ENCODE data around the gene ADM2. TPM values are rescaled to one million over a fixed set of nuclear protein-coding genes. Genes with fewer than 3 reads are reported as not detected.

Gene ADM2
- total RNA-seq, 5 donors from 2014 or later (not counting 1 experiment from before 2014, with no cell fraction given): 1.5 to 11.3 (median 10.7) TPM

GRCh38 chr22:50497093-50497492 lies 15.8 kb downstream of the ADM2 start:
- ChIA-PET POLR2A (no interaction called here), CTCF (interaction anchor here in 1 of 2 donors (0.7 to 1.8 kb wide), 6 partner anchors 29 to 150 kb away, joined by 3 to 15 read pairs (median 4); partner anchors contain the start of gene SCO2)
- no peaks in the 10 kb centered on the region for H3K36me3 Mint-ChIP-seq
- ATAC-seq (replicated peaks in 1 of 4) (no peak), DNase-seq (no peak)
- no peak overlapping the region for H3K4me3 Mint-ChIP-seq
- Histone ChIP-seq H3K4me3 (ENCODE audit: control insufficient read depth in 1 of 2, extremely low read depth in 1 of 2, low read length in 1 of 2) (no peak overlapping the region), H3K9me3 (no peaks in the 10 kb centered on the region), H3K4me1 (ENCODE audit: control insufficient read depth in 1 of 2, extremely low read depth in 1 of 2, insufficient read depth in 2 of 2, low read length in 2 of 2) (peaks cover 0 to 9% of the 10 kb centered on the region in 2 experiments), H3K27ac (ENCODE audit: low read length) (no peak overlapping the region), H3K27me3 (replicated peaks in 1 of 2; ENCODE audit: control insufficient read depth in 2 of 2, extremely low read depth in 1 of 2, insufficient read depth in 2 of 2, low read length in 1 of 2) (no peaks in the 10 kb centered on the region), H3K36me3 (ENCODE audit: control insufficient read depth in 2 of 2, extremely low read depth in 1 of 2, insufficient read depth in 1 of 2, low read length in 1 of 2) (no peaks in the 10 kb centered on the region)
- H3K27ac Mint-ChIP-seq: no peak overlapping the region
- WGBS (ENCODE audit: insufficient coverage): 60% methylated on average over 3 of the region's 6 CpGs
- H3K27me3 Mint-ChIP-seq: no peaks in the 10 kb centered on the region
- peaks cover 2 to 5% (median 2%) of the 10 kb centered on the region in 3 donors for H3K4me1 Mint-ChIP-seq
- no peaks in the 10 kb centered on the region for H3K9me3 Mint-ChIP-seq

- Mint-ChIP-seq H3K27me3 (no peaks in the 10 kb centered on the region), H3K36me3 (no peaks in the 10 kb centered on the region), H3K9me3 (no peaks in the 10 kb centered on the region), H3K4me1 (peaks cover 2 to 5% (median 2%) of the 10 kb centered on the region in 3 donors), H3K4me3 (no peak overlapping the region), H3K27ac (no peak overlapping the region)
- H3K27ac ChIP-seq (ENCODE audit: low read length): no peak overlapping the region
- H3K4me1 ChIP-seq (ENCODE audit: control insufficient read depth in 1 of 2, extremely low read depth in 1 of 2, insufficient read depth in 2 of 2, low read length in 2 of 2): peaks cover 0 to 9% of the 10 kb centered on the region in 2 experiments
- 17% methylated on average over 5 of the region's 13 CpGs for WGBS (ENCODE audit: insufficient coverage)
- peak; percentile 76 to 96 (median 92) for ATAC-seq (replicated peaks in 1 of 4)
- no peak overlapping the region for H3K4me3 ChIP-seq (ENCODE audit: control insufficient read depth in 1 of 2, extremely low read depth in 1 of 2, low read length in 1 of 2)
- DNase-seq: peak in 34 of 35 experiments; percentile 21 to 85 (median 62)
- ChIA-PET POLR2A (interaction anchor here in 1 of 2 donors (0.5 kb wide), 1 partner anchor 125 kb away, joined by 3 read pairs; no protein-coding TSS in a partner anchor), CTCF (interaction anchor here (0.5 to 1.8 kb wide), 9 partner anchors 9 to 256 kb away, joined by 3 to 15 read pairs (median 4); partner anchors contain the start of gene SCO2 (in 1 of the 2))
- peaks cover 4 to 11% of the 10 kb centered on the region in 2 donors for H3K36me3 ChIP-seq (ENCODE audit: control insufficient read depth in 2 of 2, extremely low read depth in 1 of 2, insufficient read depth in 1 of 2, low read length in 1 of 2)
- no peaks in the 10 kb centered on the region for H3K27me3 ChIP-seq (replicated peaks in 1 of 2; ENCODE audit: control insufficient read depth in 2 of 2, extremely low read depth in 1 of 2, insufficient read depth in 2 of 2, low read length in 1 of 2)
- no peaks in the 10 kb centered on the region for H3K9me3 ChIP-seq
These were observed 17.1 kb downstream of the ADM2 start for GRCh38 chr22:50498322-50498890.

DNA sequence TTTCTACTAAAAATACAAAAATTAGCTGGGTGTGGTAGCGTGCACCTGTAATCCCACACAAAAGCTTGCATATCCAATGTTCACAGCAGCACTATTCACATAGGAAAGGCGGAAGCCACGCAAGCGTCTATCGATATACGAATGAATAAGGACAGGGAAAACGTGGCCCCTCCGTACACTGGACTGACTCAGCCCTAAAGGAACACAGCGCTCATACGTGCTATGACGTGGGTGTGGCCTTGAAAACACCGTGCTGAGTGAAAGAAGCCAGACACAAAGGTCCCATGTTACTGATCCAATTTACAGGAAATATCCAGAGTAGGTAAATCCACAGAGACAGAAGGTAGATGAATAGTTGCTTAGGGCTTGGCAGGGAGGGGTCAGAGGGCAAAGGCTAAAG lies 19.1 kb downstream of the ADM2 start:
- no peaks in the 10 kb centered on the region for H3K27me3 ChIP-seq (replicated peaks in 1 of 2; ENCODE audit: control insufficient read depth in 2 of 2, extremely low read depth in 1 of 2, insufficient read depth in 2 of 2, low read length in 1 of 2)
- H3K9me3 ChIP-seq: no peaks in the 10 kb centered on the region
- peaks cover 13 to 25% of the 10 kb centered on the region in 2 donors for H3K36me3 ChIP-seq (ENCODE audit: control insufficient read depth in 2 of 2, extremely low read depth in 1 of 2, insufficient read depth in 1 of 2, low read length in 1 of 2)
- Mint-ChIP-seq H3K9me3 (no peaks in the 10 kb centered on the region), H3K36me3 (no peaks in the 10 kb centered on the region), H3K4me3 (no peak overlapping the region), H3K27ac (no peak overlapping the region), H3K27me3 (no peaks in the 10 kb centered on the region), H3K4me1 (peaks cover 2 to 5% (median 2%) of the 10 kb centered on the region in 3 donors)
- H3K4me3 ChIP-seq (ENCODE audit: control insufficient read depth in 1 of 2, extremely low read depth in 1 of 2, low read length in 1 of 2): no peak overlapping the region
- POLR2A ChIA-PET: no interaction called here
- no peak overlapping the region for H3K27ac ChIP-seq (ENCODE audit: low read length)
- peaks cover 0 to 15% of the 10 kb centered on the region in 2 experiments for H3K4me1 ChIP-seq (ENCODE audit: control insufficient read depth in 1 of 2, extremely low read depth in 1 of 2, insufficient read depth in 2 of 2, low read length in 2 of 2)
- WGBS (ENCODE audit: insufficient coverage): 96% methylated on average over 12 of the region's 12 CpGs
- CTCF ChIA-PET: interaction anchor here (0.6 kb wide), 2 partner anchors 94 to 122 kb away, joined by 3 read pairs; no protein-coding TSS in a partner anchor
- no peak for DNase-seq
- no peak for ATAC-seq (replicated peaks in 1 of 4)

DNA sequence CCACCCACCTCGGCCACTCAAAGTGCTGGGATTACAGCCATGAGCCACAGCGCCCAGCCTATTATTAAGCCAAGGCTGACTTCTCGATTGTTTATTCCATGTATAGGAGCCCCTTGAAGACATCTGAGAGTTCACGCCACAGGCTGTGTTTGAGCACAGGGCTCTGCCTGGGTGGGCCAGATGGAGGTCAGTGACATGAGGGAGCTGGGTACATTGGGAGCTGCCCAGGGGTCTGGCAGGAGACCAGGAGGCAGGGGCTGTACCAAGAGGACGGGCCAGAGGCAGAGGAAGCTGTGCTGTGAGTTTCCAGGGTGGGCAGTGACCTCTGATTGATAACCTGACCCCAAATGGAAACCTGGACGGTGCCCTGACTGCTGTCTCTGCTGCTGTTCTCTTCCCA lies 20.8 kb downstream of the ADM2 start:
- no peaks in the 10 kb centered on the region for H3K9me3 ChIP-seq
- no peak for DNase-seq
- Mint-ChIP-seq H3K4me1 (peaks cover 5 to 7% (median 7%) of the 10 kb centered on the region in 3 donors), H3K36me3 (no peaks in the 10 kb centered on the region), H3K27me3 (no peaks in the 10 kb centered on the region), H3K9me3 (no peaks in the 10 kb centered on the region), H3K27ac (no peak overlapping the region), H3K4me3 (no peak overlapping the region)
- ChIA-PET POLR2A (no interaction called here), CTCF (interaction anchor here in 1 of 2 donors (1.1 kb wide), 1 partner anchor 250 kb away, joined by 3 read pairs; no protein-coding TSS in a partner anchor)
- peaks cover 4 to 31% of the 10 kb centered on the region in 2 experiments for H3K4me1 ChIP-seq (ENCODE audit: control insufficient read depth in 1 of 2, extremely low read depth in 1 of 2, insufficient read depth in 2 of 2, low read length in 2 of 2)
- no peak overlapping the region for H3K27ac ChIP-seq (ENCODE audit: low read length)
- H3K36me3 ChIP-seq (ENCODE audit: control insufficient read depth in 2 of 2, extremely low read depth in 1 of 2, insufficient read depth in 1 of 2, low read length in 1 of 2): peaks cover 13 to 33% of the 10 kb centered on the region in 2 donors
- H3K27me3 ChIP-seq (replicated peaks in 1 of 2; ENCODE audit: control insufficient read depth in 2 of 2, extremely low read depth in 1 of 2, insufficient read depth in 2 of 2, low read length in 1 of 2): no peaks in the 10 kb centered on the region
- H3K4me3 ChIP-seq (ENCODE audit: control insufficient read depth in 1 of 2, extremely low read depth in 1 of 2, low read length in 1 of 2): no peak overlapping the region
- no peak for ATAC-seq (replicated peaks in 1 of 4)
- WGBS (ENCODE audit: insufficient coverage): 92% methylated on average over 6 of the region's 6 CpGs

- WGBS (ENCODE audit: insufficient coverage): 96% methylated on average over 19 of the region's 24 CpGs
- H3K4me1 Mint-ChIP-seq: peaks cover 9 to 11% (median 9%) of the 10 kb centered on the region in 3 donors
- no peak for DNase-seq
- POLR2A ChIA-PET: no interaction called here
- Histone ChIP-seq H3K4me1 (ENCODE audit: control insufficient read depth in 1 of 2, extremely low read depth in 1 of 2, insufficient read depth in 2 of 2, low read length in 2 of 2) (peaks cover 4 to 33% of the 10 kb centered on the region in 2 experiments), H3K27ac (ENCODE audit: low read length) (no peak overlapping the region), H3K27me3 (replicated peaks in 1 of 2; ENCODE audit: control insufficient read depth in 2 of 2, extremely low read depth in 1 of 2, insufficient read depth in 2 of 2, low read length in 1 of 2) (no peaks in the 10 kb centered on the region), H3K36me3 (ENCODE audit: control insufficient read depth in 2 of 2, extremely low read depth in 1 of 2, insufficient read depth in 1 of 2, low read length in 1 of 2) (peaks cover 13 to 33% of the 10 kb centered on the region in 2 donors), H3K9me3 (no peaks in the 10 kb centered on the region), H3K4me3 (ENCODE audit: control insufficient read depth in 1 of 2, extremely low read depth in 1 of 2, low read length in 1 of 2) (no peak overlapping the region)
- H3K9me3 Mint-ChIP-seq: no peaks in the 10 kb centered on the region
- ATAC-seq (replicated peaks in 1 of 4): no peak
- no peak overlapping the region for H3K4me3 Mint-ChIP-seq
- no peaks in the 10 kb centered on the region for H3K36me3 Mint-ChIP-seq
- no peaks in the 10 kb centered on the region for H3K27me3 Mint-ChIP-seq
- no peak overlapping the region for H3K27ac Mint-ChIP-seq
- CTCF ChIA-PET: interaction anchor here in 1 of 2 donors (1.1 kb wide), 1 partner anchor 250 kb away, joined by 3 read pairs; no protein-coding TSS in a partner anchor
These were observed 21.5 kb downstream of the ADM2 start for GRCh38 chr22:50502628-50503474.

- no peak overlapping the region for H3K4me3 Mint-ChIP-seq
- Histone ChIP-seq H3K4me3 (ENCODE audit: control insufficient read depth in 1 of 2, extremely low read depth in 1 of 2, low read length in 1 of 2) (no peak overlapping the region), H3K27ac (ENCODE audit: low read length) (no peak overlapping the region), H3K4me1 (ENCODE audit: control insufficient read depth in 1 of 2, extremely low read depth in 1 of 2, insufficient read depth in 2 of 2, low read length in 2 of 2) (peaks cover 7 to 28% of the 10 kb centered on the region in 2 experiments), H3K36me3 (ENCODE audit: control insufficient read depth in 2 of 2, extremely low read depth in 1 of 2, insufficient read depth in 1 of 2, low read length in 1 of 2) (peaks cover 13 to 33% of the 10 kb centered on the region in 2 donors), H3K9me3 (no peaks in the 10 kb centered on the region), H3K27me3 (replicated peaks in 1 of 2; ENCODE audit: control insufficient read depth in 2 of 2, extremely low read depth in 1 of 2, insufficient read depth in 2 of 2, low read length in 1 of 2) (no peaks in the 10 kb centered on the region)
- CTCF ChIA-PET: no interaction called here
- 96% methylated on average over 19 of the region's 26 CpGs for WGBS (ENCODE audit: insufficient coverage)
- no peak overlapping the region for H3K27ac Mint-ChIP-seq
- POLR2A ChIA-PET: no interaction called here
- ATAC-seq (replicated peaks in 1 of 4): no peak
- DNase-seq: no peak
- no peaks in the 10 kb centered on the region for H3K27me3 Mint-ChIP-seq
- peaks cover 8 to 13% (median 12%) of the 10 kb centered on the region in 3 donors for H3K4me1 Mint-ChIP-seq
- H3K36me3 Mint-ChIP-seq: no peaks in the 10 kb centered on the region
- H3K9me3 Mint-ChIP-seq: no peaks in the 10 kb centered on the region
These were observed 22.3 kb downstream of the ADM2 start for GRCh38 chr22:50503475-50504145.
